HG03571 (cell line): ENCODE data around the gene SCO2.

ENCODE experiments used
- ATAC-seq: cut with Tn5 transposase; IDR thresholded peaks from one replicate; pipeline ENCODE4 v1.9.1; 2021; ENCODE audit not compliant: unreplicated experiment

SCO2 gene

DNA sequence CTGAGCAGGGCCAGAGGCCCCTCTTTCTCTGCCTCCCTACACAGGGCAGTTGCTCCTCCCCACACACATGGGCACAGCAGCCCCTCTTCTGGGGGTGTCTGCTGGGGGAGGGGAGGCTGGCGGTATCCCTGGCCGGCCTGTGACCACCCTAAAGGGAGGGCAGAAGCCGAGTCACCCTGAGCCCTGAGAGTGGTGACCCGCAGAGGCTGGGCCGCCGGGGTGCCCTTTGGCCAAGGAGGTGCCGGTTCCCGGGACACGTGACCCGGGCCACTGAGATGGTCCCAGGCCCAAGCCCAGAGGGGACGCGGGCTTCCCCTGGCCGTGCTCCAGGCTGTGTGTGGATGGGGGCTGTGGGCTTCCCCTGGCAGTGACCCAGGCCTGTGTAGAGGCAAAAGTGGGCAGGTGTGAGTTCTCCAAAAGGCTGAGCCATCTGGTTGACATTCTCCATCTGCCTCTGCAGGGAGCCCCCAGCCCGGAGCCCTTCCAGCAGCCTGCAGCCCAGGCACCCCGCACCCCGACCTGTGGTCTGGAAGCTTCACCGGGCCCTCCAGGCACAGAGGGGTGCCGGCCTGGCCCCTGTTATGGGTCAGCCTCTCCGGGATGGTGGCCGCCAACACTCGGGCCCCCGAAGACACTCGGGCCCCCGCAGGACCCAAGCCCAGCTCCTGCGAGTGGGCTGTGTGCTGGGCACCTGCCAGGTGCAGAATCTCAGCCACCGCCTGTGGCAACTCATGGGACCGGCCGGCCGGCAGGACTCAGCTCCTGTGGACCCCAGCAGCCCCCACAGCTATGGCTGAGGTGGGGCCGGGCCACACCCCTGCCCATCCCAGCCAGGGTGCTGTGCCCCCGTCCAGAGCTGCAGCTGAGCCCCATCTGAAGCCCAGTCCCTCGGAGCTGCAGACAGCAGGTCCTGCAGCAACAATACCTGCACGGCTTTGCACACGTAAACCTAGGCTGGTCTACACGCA, 43.0 kb downstream of the SCO2 start:
- no peak for ATAC-seq

DNA sequence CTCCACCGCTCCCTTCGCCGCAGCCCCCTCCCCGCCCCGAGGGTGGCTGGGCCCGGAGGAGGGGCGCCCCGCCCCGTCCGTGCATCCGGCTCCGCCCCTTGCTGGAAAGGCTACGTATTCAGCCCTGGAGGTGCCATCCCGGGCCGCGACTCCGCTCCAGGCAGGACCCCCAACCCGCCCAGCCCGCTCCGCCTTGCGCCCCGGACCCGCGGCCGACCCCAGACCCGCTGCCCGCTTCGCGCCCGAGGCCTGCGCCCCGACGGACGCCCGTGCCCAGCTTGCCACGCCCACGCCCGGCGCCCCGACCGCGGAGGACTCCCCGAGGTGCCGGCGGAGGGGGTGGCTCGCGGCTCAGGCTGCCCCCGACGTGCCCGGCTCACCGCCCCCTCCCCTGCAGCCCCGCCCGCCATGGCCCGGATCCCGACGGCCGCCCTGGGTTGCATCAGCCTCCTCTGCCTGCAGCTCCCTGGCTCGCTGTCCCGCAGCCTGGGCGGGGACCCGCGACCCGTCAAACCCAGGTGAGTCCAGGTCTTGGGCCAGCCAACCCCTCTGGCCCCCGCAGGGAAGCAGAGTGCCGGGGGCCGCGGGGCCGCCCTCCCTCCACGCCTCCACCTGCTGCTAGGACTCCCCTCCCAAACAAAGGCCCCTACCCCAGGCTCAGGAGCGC, 43.8 kb downstream of the SCO2 start, which contains the start of gene ADM2:
TSS of gene ADM2 (plus strand) at position 104 of the 667 bp plus-strand sequence. CDS start at position 409, 305 bp downstream.
- no peak for ATAC-seq

DNA sequence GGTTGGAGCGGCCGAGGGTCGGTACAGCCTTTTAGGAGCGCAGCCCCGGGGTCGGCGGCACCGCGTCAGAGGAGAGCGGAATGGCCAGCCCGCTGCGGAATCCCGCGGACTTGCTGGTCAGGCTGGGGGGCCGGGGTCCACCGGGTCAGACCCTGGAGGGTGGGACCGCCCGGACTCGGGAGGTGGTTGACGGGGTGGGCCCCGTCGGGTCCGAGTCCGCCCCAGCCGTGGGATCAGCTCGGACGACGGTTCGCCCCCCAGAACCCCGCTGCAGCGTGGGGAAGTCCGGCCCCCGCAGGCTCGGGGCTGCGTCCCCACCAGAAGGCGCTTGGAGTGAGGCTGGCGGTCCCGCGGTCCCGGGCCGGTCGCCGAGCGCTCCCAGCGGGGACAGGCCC, 44.4 kb downstream of the SCO2 start:
- no peak for ATAC-seq

DNA sequence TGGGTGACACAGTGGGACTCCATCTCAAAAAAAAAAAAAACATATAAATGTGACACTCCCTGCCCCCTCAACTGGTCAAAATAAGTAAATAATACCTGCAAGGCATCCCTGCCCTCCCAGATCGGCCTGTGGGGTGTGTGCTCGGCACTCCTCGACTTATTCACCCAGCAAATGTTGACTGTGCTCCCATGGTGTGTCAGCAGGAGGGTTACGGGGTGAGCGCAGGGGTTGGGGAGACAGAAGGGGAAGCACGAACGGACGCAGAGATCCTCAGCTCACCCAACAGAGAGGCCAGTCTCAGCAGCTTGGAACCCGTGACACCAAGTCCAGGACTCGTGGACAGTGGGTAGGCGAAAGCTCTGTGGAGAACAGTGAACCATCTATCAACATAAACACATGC, 45.7 kb downstream of the SCO2 start:
- ATAC-seq: no peak

DNA sequence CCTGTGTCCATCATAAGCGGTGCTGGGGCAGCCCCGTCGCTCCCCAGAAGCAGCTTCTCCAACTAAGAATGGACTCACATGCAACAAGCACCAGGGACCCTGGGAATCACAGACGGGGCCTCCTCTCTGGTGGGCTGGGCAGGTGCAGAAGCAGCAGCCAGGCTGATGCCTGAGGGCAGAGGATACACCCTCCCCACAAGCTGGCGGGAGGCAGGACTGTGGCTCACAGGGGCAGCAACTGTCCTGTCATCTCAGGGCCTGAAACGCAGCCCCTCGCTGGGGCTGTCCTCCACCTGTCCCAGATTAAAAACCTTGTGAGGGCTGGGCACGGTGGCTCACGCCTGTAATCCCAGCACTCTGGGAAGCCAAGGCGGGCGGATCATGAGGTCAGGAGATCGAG, 47.5 kb downstream of the SCO2 start:
- no peak for ATAC-seq

DNA sequence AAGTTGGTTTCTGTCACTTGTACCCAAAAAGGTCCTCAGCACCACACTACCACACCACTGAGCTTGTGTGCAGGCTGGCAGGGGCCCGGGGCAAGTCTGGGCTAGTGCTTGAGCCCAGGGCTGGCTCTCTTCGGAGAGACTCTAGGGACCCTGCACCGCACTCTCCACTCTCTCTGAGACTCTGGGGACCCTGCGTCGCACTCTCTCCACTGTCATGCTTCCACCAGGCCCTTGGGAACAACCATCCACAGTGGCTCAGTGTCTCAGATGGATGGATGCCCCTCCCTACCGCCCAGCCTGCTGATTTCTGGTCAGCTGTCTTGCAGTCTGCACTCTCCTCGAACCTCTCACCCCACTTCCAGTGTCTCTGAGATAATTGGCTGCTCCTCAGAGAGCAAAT, 48.5 kb downstream of the SCO2 start:
- ATAC-seq: no peak

DNA sequence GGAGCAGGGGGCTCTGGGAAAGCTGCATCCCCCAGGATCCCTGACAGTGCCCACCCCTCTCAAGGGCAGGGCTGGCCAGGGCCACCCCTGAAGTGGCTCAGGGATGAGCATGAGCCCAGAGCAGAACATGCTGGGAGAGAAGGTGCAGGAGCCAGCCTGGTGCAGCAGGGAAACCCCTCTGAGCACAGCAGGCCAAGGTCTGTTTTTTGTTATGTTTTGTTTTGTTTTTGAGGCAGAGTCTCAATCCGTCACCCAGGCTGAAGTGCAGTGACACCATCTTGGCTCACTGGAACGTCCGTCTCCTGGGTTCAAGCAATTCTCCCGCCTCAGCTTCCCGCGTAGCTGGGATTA, 49.8 kb downstream of the SCO2 start:
- no peak for ATAC-seq

DNA sequence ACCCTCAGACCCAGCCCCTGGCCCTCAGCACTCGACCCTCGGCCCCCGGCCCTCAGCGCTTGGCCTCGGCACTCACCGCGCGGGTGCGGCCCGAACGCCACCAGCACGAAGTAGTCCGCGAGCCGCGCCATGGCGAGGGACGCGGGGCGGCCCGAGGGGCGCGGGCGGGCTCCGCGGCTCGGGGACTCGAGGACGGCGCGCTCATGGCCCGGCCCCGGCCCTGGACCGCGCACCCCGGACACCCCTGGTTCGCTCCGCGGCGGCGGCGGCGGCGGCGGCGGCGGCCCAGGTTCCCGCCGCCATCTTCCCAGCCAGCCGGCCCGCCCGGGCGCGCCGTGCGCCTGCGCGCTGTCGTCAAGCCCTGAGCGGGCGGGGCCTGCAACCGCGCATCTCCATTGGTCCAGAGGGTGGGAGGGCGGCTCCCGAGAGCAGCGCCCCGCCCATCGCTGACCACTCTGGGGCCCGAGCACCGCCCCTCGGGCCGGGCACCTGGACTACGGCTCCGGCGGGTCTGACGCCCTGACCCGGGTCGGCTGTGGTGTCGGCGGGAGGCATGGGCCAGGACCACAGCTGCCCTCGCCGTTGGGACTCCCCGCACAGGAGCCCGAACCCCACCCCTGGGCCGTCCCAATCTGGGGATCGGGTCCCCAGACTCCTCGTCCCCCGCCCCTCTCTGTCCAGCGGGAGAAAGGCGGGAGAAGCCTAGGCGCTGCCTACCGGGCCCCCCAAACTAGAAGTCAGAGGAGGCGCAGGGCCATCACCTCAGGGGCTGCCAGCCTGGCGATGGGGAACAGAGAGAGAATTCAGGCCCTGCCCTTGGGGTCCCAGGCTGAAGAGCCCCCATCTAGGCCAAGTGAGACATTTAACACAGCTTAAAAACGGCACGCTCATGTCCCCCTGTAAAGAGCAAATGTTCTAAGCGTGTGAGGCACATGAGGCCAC, 50.4 kb downstream of the SCO2 start, which contains the start of gene SBF1:
TSS of gene SBF1 (minus strand) at position 326 of the 942 bp plus-strand sequence. CDS start at position 131, 195 bp downstream.
- ATAC-seq: peak; percentile 38

DNA sequence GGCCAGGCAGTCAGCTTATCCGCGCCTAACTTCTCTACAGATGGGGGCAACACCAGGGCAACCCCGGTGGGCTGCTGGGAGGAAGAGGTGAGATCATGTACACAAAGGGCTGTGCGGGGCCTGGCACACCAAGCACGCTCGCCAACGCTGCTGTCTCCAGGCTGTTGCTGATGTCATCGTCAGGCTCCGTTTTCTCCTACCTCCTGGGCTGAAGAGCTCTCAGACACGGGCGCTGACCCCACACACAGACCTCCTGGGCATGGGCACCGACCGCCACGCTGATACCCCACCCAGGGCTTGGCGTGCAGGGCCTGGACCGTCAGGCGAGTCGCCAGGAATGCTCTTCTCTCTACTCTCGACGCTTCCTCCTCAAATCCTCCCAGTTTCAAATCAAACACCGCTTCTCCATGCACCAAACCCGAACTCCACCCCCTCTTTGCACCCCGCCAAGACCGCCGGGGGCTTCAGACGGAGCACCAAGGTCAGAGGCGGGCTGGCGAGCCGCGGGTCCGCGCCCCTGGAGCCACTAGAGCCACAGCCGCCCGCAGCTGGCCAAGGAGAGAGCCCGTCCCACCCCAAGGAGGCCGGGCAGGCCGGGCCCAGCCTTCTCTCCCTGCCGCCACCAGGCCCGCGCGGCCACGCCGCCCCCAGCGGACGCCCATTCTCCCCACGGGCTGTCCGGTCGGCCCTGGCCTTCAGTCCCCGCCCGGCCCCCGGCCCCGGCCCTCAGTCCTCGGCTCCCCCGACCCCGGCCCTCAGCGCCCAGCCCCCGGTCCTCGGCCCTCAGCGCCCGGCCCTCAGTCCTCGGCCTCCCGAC, 51.3 kb downstream of the SCO2 start:
- no peak for ATAC-seq
